GM23338 (cell line): Measurements from ENCODE around the gene FAM168A.

Experiments used
- CREB1 ChIP-seq: fragments of 250-450 bp; sonication (Bioruptor Pico); IDR thresholded peaks from 2 replicates; pipeline ENCODE4 v1.5.0; 2020; ENCODE audit warnings: low read depth, mild to moderate bottlenecking, moderate library complexity
- CTCF ChIP-seq, 2 experiments: fragments of 200-600 bp in 1 of 2; sonication (generic) in 1 of 2; conservative IDR thresholded peaks; 2 replicates each; pipeline versions ENCODE4 v1.5.1 to v1.6.1; 2016 to 2017; ENCODE audit warnings: antibody characterized with exemption in 2 of 2, low read depth in 2 of 2, mild to moderate bottlenecking in 2 of 2, moderate library complexity in 1 of 2
- ETS1 ChIP-seq: IDR thresholded peaks from 2 replicates; pipeline ENCODE4 v1.6.1; 2016; ENCODE audit warnings: antibody characterized with exemption
- EZH2 ChIP-seq: fragments of 200-600 bp; sonication (generic); IDR thresholded peaks from one replicate; pipeline ENCODE4 v1.8.0; 2017; ENCODE audit warnings: antibody characterized with exemption, mild to moderate bottlenecking, low read depth; ENCODE audit not compliant: unreplicated experiment
- EZH2phosphoT487 ChIP-seq: fragments of 200-600 bp; sonication (generic); IDR thresholded peaks from one replicate; pipeline ENCODE4 v1.8.1; 2018; ENCODE audit warnings: antibody characterized with exemption; ENCODE audit not compliant: unreplicated experiment
- JUNB ChIP-seq: IDR thresholded peaks from one replicate; pipeline ENCODE4 v1.6.1; 2016; ENCODE audit warnings: antibody characterized with exemption; ENCODE audit not compliant: unreplicated experiment
- NANOG ChIP-seq: IDR thresholded peaks from 2 replicates; pipeline ENCODE4 v1.6.1; 2016; ENCODE audit warnings: antibody characterized with exemption, borderline replicate concordance
- POLR2AphosphoS5 ChIP-seq: IDR thresholded peaks from 2 replicates; pipeline ENCODE4 v1.6.1; 2016; ENCODE audit warnings: antibody characterized with exemption, low read depth
- REST ChIP-seq: IDR thresholded peaks from one replicate; pipeline ENCODE4 v1.6.1; 2018; ENCODE audit warnings: antibody characterized with exemption; ENCODE audit not compliant: unreplicated experiment
- STAT1 ChIP-seq: IDR thresholded peaks from one replicate; pipeline ENCODE4 v1.6.1; 2016; ENCODE audit warnings: antibody characterized with exemption; ENCODE audit not compliant: unreplicated experiment
- ZNF114 ChIP-seq: fragments of 250-450 bp; sonication (Bioruptor Pico); IDR thresholded peaks from 2 replicates; pipeline ENCODE4 v1.5.0; 2020; ENCODE audit warnings: mild to moderate bottlenecking, moderate library complexity
- ZNF331 ChIP-seq: fragments of 250-450 bp; sonication (Bioruptor Pico); IDR thresholded peaks from 2 replicates; pipeline ENCODE4 v1.5.0; 2020; ENCODE audit warnings: low read depth, mild to moderate bottlenecking, moderate library complexity
- ZNF462 ChIP-seq: fragments of 250-450 bp; sonication (Bioruptor Pico); IDR thresholded peaks from 2 replicates; pipeline ENCODE4 v1.5.0; 2020; ENCODE audit warnings: mild to moderate bottlenecking, moderate library complexity

GRCh38 chr11:73465871-73466270 is 132.0 kb downstream of the FAM168A start:
- TF ChIP-seq REST (no peak), CTCF (conservative IDR thresholded peaks at IDR 0.05; ENCODE audit: low read depth in 2 of 2) (no peak), CREB1 (CRISPR knock-in tag) (no peak), POLR2AphosphoS5 (no peak), ETS1 (no peak), EZH2 (no peak), EZH2phosphoT487 (no peak), NANOG (no peak), ZNF114 (CRISPR knock-in tag) (no peak), ZNF331 (no peak), STAT1 (no peak), JUNB (no peak), ZNF462 (CRISPR knock-in tag) (no peak)
